Stimulated activated naive CD8-positive, alpha-beta T cell treated with anti-CD3 and anti-CD28 coated beads, Interleukin-15, Interleukin-2, amounts not matched to agents 100 ng/mL and 50 ng/mL, for 24 hours (primary cell): ENCODE measurements around the gene SESN2.

ENCODE experiments used
- H3K27ac Mint-ChIP-seq: one replicate; pipeline ENCODE4 v1.8.0; 2021; ENCODE audit warnings: mild to moderate bottlenecking, mixed read lengths
- H3K27me3 Mint-ChIP-seq: one replicate; pipeline ENCODE4 v1.8.0; 2021; ENCODE audit warnings: mixed read lengths
- H3K36me3 Mint-ChIP-seq: one replicate; pipeline ENCODE4 v1.8.0; 2021; ENCODE audit warnings: low read depth, mixed read lengths
- H3K4me1 Mint-ChIP-seq: one replicate; pipeline ENCODE4 v1.8.0; 2021; ENCODE audit warnings: low read depth, mixed read lengths
- H3K4me3 Mint-ChIP-seq: one replicate; pipeline ENCODE4 v1.8.0; 2021; ENCODE audit warnings: mild to moderate bottlenecking, mixed read lengths
- H3K9me3 Mint-ChIP-seq: one replicate; pipeline ENCODE4 v1.8.0; 2021; ENCODE audit warnings: mixed read lengths

The SESN2 gene

DNA sequence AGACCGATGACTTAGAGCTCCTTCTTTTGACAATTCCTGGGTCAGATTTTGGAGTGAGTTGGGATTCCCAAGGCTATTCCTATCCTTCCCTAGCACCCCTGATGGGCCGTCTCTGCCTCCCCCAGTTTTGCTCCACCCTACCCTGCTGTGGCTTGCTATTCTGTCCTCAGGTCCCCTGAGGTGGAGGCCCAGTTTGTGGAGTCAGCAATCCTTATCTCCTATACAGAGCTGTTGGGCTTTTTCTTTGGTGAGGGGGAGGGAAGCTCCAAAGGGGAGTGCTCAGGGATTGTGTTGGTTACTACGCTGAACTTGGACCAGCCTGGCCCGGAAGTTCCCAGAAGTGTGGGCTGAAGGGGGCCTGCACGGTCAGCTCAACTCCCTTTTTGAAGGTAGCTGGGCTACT is 7.6 kb downstream of the SESN2 start:
- no peaks in the 10 kb centered on the region for H3K9me3 Mint-ChIP-seq
- H3K36me3 Mint-ChIP-seq = peaks cover 11% of the 10 kb centered on the region
- H3K27ac Mint-ChIP-seq = no peak overlapping the region
- peaks cover 9% of the 10 kb centered on the region for H3K4me1 Mint-ChIP-seq
- no peaks in the 10 kb centered on the region for H3K27me3 Mint-ChIP-seq
- no peak overlapping the region for H3K4me3 Mint-ChIP-seq

DNA sequence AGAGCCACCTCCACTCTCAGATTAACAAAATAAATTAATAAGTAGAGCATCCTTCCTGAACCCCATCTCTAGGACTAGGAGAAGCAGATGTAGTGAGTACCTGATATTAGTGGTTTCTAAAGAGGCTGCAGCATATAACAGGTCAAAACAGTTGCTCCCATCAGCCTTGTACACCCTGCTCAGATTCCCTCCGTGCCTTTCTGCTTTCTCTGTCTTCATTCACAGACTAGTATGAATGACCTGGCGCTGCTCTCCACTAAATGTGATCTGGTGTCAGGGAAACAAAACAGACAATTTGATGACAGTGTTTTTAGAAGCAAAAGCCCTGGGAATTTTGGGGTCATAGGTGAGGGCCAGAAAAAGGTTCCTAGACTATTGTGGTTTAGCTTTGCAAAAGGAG is 8.3 kb downstream of the SESN2 start:
- Mint-ChIP-seq H3K36me3 (peaks cover 12% of the 10 kb centered on the region), H3K4me3 (no peak overlapping the region), H3K27me3 (no peaks in the 10 kb centered on the region), H3K27ac (no peak overlapping the region), H3K4me1 (peaks cover 6% of the 10 kb centered on the region), H3K9me3 (no peaks in the 10 kb centered on the region)

DNA sequence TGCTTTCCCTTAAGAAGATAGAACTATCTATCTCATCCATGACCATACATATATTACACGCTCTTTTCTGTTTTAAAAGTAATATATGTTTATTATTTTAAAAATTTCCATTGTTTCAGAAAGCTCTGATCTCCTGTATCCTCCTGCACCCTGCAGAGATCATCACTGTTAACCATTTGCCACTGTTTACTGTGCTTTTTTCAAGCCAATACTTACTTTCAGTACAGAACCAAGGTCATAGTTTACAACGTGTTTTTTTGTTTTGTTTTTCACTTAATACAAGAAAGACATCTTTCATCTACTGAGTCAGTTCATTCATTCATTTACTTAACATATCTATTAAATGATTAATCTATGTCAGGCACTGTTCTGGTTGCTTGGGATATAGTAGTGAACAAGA is 10.2 kb downstream of the SESN2 start:
- no peak overlapping the region for H3K27ac Mint-ChIP-seq
- no peaks in the 10 kb centered on the region for H3K27me3 Mint-ChIP-seq
- H3K4me3 Mint-ChIP-seq = no peak overlapping the region
- H3K9me3 Mint-ChIP-seq = no peaks in the 10 kb centered on the region
- peaks cover 12% of the 10 kb centered on the region for H3K36me3 Mint-ChIP-seq
- no peaks in the 10 kb centered on the region for H3K4me1 Mint-ChIP-seq

DNA sequence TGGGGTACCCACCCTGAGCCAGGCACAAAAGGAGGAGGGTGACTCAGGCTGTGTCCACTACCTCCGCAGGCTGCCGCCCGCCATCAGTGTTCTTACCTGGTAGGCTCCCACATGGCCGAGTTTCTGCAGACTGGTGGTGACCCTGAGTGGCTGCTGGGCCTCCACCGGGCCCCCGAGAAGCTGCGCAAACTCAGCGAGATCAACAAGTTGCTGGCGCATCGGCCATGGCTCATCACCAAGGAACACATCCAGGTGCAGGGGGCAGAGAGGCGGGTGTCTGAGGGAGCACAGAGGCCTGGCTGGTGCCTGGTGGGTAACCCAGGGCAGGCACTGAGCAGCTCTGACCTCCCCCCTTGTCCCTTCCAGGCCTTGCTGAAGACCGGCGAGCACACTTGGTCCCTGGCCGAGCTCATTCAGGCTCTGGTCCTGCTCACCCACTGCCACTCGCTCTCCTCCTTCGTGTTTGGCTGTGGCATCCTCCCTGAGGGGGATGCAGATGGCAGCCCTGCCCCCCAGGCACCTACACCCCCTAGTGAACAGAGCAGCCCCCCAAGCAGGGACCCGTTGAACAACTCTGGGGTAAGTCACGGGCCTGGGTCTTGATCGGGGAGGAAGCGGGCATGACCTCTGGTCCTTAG is 13.0 kb downstream of the SESN2 start:
- Mint-ChIP-seq H3K27ac (no peak overlapping the region), H3K27me3 (no peaks in the 10 kb centered on the region), H3K4me3 (no peak overlapping the region), H3K36me3 (peaks cover 19% of the 10 kb centered on the region), H3K4me1 (no peaks in the 10 kb centered on the region), H3K9me3 (no peaks in the 10 kb centered on the region)

DNA sequence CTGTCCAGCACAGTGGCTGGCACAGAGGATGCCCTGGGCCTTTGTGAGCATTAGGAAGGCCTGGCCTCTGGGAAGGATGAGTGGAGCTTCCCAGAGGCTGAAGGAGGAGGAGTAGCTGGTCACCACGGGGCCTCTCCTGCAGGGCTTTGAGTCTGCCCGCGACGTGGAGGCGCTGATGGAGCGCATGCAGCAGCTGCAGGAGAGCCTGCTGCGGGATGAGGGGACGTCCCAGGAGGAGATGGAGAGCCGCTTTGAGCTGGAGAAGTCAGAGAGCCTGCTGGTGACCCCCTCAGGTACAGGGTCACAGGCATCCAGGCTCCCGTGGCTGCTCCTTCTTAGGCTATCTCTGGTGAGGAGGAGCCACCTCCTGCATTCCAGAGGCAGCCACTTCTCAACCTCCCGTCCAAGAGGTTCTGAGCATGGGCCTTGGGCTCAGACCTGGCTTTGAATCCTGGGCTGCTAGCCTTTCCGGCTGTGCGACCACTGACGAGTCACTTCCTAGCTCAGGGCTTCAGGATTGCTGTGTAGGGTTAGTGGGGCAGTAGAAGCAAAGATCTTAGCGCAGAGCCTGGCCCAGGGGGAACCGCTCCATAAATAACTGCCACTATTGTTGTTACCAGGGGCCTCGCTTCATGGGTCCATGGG is 14.0 kb downstream of the SESN2 start:
- Mint-ChIP-seq H3K36me3 (peaks cover 28% of the 10 kb centered on the region), H3K9me3 (no peaks in the 10 kb centered on the region), H3K4me3 (no peak overlapping the region), H3K27me3 (no peaks in the 10 kb centered on the region), H3K4me1 (no peaks in the 10 kb centered on the region), H3K27ac (no peak overlapping the region)

DNA sequence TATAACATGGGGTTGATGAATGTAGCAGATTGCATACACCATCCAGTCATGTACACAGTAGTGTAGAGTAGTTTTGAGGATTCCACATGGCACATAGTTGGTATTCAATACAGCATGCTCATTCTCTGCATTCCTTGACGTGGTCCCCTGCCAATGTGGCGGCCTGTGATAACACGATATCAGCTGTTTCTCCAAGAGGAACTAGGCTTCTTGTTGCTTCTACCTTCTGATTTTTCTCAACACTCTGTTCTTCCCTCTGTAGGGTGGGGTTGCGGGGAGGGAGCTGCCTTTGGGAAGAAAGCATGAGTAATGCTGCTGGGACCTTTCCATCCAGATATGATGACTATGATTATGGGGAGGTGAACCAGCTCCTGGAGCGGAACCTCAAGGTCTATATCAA is 19.4 kb downstream of the SESN2 start:
- Mint-ChIP-seq H3K4me3 (no peak overlapping the region), H3K4me1 (no peaks in the 10 kb centered on the region), H3K27me3 (no peaks in the 10 kb centered on the region), H3K36me3 (peaks cover 54% of the 10 kb centered on the region), H3K9me3 (no peaks in the 10 kb centered on the region), H3K27ac (no peak overlapping the region)

DNA sequence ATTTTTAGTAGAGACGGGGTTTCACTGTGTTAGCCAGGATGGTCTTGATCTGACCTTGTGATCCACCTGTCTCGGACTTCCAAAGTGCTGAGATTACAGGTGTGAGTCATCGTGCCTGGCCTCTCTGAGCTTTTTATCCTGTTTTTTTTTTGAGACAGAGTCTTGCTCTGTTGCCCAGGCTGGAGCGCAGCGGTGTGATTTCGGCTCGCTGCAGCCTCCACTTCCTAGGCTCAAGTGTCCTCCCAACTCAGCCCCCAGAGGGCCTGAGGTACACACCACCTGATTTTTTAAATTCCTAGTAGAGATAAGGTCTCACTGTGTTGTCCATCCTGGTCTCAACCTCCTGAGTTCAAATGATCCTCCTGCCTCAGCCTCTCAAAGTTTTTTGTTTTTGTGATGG is 20.4 kb downstream of the SESN2 start:
- Mint-ChIP-seq H3K27ac (no peak overlapping the region), H3K36me3 (peaks cover 54% of the 10 kb centered on the region)

DNA sequence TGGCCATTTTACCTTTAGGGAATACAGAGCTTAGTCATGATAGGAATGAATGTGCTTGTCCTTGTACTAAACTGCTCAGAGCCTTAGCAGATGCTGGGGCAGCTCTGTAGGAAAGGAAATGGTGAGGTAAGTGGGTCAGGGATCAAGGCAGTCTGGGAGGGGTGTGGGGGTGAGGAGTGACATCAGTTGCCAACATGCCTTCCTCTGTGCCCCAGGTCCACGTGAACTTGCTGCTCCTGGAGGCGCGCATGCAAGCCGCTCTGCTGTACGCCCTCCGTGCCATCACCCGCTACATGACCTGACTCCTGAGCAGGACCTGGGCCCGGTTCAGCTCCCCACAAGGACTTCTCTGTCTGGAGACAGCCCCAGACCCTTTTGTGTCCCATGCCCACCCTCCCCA is 21.2 kb downstream of the SESN2 start:
- Mint-ChIP-seq H3K4me3 (no peak overlapping the region), H3K4me1 (no peaks in the 10 kb centered on the region), H3K9me3 (no peaks in the 10 kb centered on the region), H3K36me3 (peaks cover 48% of the 10 kb centered on the region), H3K27me3 (no peaks in the 10 kb centered on the region), H3K27ac (no peak overlapping the region)

More for the DNA sequence above, 20.4 kb downstream of the SESN2 start:
- no peaks in the 10 kb centered on the region for H3K9me3 Mint-ChIP-seq
- no peaks in the 10 kb centered on the region for H3K4me1 Mint-ChIP-seq
- H3K27me3 Mint-ChIP-seq = no peaks in the 10 kb centered on the region
- H3K4me3 Mint-ChIP-seq = no peak overlapping the region

DNA sequence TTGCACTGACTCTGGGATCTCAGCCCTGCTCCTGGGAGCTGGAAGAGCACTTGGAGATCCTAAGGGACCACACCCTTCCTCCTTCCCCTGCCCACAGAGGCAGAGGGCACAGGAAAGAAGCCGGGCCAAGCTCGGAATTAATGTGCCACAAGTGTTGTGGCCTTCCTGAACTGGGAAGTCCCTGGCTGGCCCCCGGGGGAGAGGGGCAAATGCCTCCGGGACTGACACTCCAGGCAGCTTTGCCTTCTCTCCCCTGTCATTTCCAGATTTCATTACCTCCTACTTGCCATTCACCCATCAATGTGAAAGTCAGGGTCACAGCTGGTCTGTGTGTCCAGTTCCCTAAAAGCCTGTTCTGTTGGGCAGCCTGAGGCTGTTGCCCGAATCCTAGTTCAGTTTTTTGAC is 21.7 kb downstream of the SESN2 start:
- Mint-ChIP-seq H3K27ac (no peak overlapping the region), H3K9me3 (no peaks in the 10 kb centered on the region)

DNA sequence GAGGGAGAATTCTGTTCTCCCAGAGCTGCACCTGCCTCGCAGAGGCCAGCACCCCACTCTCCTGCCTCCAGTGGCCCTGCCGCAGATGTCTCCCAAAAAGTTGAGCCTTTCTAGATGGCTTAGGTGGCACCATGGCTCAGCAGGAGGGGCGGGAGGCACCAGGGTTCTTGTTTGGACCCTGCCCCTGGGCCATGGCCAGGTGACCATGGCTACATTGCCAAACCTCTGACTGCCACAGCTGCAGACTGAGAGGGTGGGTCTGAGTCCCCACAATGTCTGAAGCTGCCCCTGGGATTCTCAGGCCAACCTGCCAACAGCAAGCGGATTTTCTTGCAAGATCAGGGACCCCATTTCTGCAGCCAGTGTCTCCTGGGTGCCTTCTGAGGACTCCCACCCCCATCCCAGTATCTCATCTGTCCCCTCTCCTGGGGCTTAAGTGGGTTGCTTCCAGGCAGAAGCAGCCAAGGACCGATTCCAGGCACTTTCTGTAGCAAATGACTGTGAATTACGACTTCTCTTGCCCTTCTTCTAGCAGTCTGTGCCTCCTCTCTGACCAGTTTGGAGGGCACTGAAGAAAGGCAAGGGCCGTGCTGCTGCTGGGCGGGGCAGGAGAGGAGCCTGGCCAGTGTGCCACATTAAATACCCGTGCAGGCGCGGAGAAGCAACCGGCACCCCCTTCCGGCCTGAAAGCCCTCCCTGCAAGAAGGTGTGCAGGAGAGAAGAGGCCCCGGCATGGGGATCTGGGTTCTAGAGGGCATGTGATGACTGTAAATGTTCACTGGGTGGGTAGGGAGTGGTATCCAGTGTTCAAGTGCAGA is 22.5 kb downstream of the SESN2 start:
- H3K4me3 Mint-ChIP-seq = no peak overlapping the region
- no peak overlapping the region for H3K27ac Mint-ChIP-seq
- no peaks in the 10 kb centered on the region for H3K9me3 Mint-ChIP-seq
- peaks cover 48% of the 10 kb centered on the region for H3K36me3 Mint-ChIP-seq
- H3K4me1 Mint-ChIP-seq = no peaks in the 10 kb centered on the region
- no peaks in the 10 kb centered on the region for H3K27me3 Mint-ChIP-seq

More for the DNA sequence above, 21.7 kb downstream of the SESN2 start:
- no peaks in the 10 kb centered on the region for H3K27me3 Mint-ChIP-seq
- no peak overlapping the region for H3K4me3 Mint-ChIP-seq
- H3K4me1 Mint-ChIP-seq = no peaks in the 10 kb centered on the region
- peaks cover 48% of the 10 kb centered on the region for H3K36me3 Mint-ChIP-seq

DNA sequence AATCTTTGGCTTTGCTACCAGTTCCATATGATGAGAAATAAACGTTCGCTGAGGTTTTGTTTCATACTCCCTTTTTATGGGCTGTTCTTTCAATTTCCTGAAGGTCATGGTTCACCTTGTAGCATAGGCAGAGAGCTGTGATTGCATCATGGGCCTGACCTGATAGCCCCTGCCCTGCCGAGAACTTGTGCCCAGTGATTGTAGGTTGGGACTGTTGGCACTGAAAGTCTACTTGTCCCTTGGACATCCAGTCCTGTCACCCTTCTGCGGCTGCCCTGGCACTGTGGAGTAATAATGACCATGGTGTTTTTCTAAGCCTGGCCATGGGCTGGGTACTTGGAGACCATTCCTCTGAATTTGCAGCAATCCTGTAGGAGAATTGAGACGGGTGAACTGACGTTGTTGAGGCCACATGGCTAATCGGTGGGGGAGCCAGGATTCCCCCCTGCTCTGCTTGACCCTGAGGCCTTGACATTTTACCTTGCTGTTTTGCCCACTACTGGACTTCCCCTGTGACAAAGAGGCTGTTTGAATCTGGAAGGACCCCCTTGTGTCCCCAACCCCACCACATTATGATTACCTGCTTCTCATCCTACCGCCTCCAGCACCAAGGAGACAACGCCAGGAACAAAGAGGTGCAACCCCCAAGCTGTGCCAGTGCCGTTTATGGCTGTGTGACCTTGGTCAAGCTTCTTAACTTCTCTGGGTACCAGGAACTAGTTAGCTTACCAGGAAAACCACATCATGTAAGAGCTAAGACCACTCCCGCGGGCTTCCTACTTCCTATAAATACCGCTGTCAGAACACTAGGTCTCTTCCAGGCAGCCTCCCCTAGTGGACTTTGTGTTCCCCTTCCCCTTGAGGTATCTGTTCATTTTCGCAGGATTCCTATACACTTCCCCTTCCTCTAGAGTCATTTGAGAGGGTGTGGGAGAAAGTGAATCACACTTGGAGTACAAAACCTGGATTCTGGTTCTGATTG is 23.4 kb downstream of the SESN2 start:
- peaks cover 44% of the 10 kb centered on the region for H3K36me3 Mint-ChIP-seq
- H3K4me3 Mint-ChIP-seq = no peak overlapping the region
- H3K27me3 Mint-ChIP-seq = no peaks in the 10 kb centered on the region
- no peaks in the 10 kb centered on the region for H3K9me3 Mint-ChIP-seq
- no peak overlapping the region for H3K27ac Mint-ChIP-seq
- no peaks in the 10 kb centered on the region for H3K4me1 Mint-ChIP-seq

DNA sequence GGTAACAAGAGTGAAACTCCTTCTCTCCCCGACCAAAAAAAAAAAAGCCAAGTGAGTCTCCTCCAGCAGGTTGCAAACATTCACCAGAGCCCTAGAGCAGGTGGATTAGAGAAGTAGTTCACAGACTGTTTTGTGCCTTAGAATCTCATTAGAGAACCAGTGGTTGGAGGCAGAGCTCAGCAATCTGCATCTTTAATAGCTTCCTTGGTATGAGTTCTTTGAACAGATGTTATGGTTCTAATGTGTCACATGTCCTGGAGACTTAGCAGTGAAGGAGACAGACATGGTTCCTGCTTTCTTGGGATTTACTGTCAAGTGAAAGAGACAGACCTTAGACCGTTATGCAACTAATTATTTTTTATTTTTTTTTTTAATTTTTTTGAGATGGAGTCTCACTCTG is 26.8 kb downstream of the SESN2 start:
- no peaks in the 10 kb centered on the region for H3K9me3 Mint-ChIP-seq
- no peak overlapping the region for H3K4me3 Mint-ChIP-seq
- H3K36me3 Mint-ChIP-seq = peaks cover 17% of the 10 kb centered on the region
- H3K27ac Mint-ChIP-seq = no peak overlapping the region
- H3K27me3 Mint-ChIP-seq = no peaks in the 10 kb centered on the region
- H3K4me1 Mint-ChIP-seq = no peaks in the 10 kb centered on the region

DNA sequence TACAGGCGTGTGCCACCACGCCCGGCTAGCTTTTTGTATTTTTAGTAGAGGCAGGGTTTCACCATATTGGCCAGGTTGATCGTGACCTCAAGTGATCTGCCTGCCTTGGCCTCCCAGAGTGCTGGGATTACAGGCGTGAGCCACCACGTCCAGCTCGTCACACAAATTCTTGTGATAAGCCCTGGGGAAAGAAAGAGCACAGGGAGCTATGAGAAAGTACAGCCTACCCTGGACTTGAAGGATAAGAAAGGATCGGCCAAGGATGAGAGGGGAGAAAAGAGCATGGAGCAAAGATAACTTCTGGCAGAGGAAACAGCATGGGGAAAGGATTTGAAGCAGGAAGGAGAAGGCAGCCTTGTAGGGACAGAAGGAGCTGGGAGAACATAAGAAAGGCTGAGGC is 29.2 kb downstream of the SESN2 start:
- Mint-ChIP-seq H3K9me3 (no peaks in the 10 kb centered on the region), H3K4me1 (no peaks in the 10 kb centered on the region), H3K4me3 (no peak overlapping the region), H3K36me3 (no peaks in the 10 kb centered on the region), H3K27ac (no peak overlapping the region), H3K27me3 (no peaks in the 10 kb centered on the region)

DNA sequence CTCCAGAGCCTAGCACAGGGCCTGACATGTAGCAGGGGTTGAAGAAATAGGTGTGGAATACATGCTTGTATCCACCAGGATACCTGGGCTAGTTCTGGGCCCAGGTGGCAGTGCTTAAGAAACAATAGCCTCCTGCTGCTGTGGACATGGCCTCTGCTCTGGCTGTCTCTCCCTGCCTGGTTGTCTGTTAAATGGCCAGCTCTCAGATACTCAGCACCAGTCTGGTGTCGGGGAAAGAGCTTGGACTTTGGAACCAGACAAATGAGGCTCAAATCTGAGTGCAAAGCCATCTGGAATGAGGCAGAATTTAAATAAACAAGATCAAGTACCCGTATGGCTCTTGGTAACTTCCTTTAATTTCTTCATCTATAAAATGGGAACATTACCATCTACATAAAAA is 31.5 kb downstream of the SESN2 start:
- no peaks in the 10 kb centered on the region for H3K36me3 Mint-ChIP-seq
- H3K4me1 Mint-ChIP-seq = no peaks in the 10 kb centered on the region
- H3K27ac Mint-ChIP-seq = no peak overlapping the region
- H3K4me3 Mint-ChIP-seq = no peak overlapping the region
- H3K9me3 Mint-ChIP-seq = no peaks in the 10 kb centered on the region
- no peaks in the 10 kb centered on the region for H3K27me3 Mint-ChIP-seq
